ENCODE data around the gene CNTN4.

Gene CNTN4

GRCh38 chr3:3080309-3080708, 981.6 kb downstream of the CNTN4 start:
- no peak for DNase-seq

- no peak for DNase-seq
Observed at GRCh38 chr3:3081381-3082233, 982.9 kb downstream of the CNTN4 start.

- no peak for DNase-seq
Observed at GRCh38 chr3:3082234-3082924, 983.7 kb downstream of the CNTN4 start.

GRCh38 chr3:3084890-3085289, 986.2 kb downstream of the CNTN4 start:
- DNase-seq = no peak

- no peak for DNase-seq
Observed at GRCh38 chr3:3085782-3086181, 987.1 kb downstream of the CNTN4 start.

- DNase-seq = no peak
Observed at GRCh38 chr3:3086239-3086638, 987.6 kb downstream of the CNTN4 start.

GRCh38 chr3:3087279-3087678, 988.6 kb downstream of the CNTN4 start:
- no peak for DNase-seq

GRCh38 chr3:3087716-3088465, 989.2 kb downstream of the CNTN4 start:
- no peak for DNase-seq

- DNase-seq = no peak
Observed at GRCh38 chr3:3089017-3089416, 990.4 kb downstream of the CNTN4 start.

GRCh38 chr3:3097958-3098357, 999.3 kb downstream of the CNTN4 start:
- DNase-seq = no peak

GRCh38 chr3:3101660-3102458, 1003.2 kb downstream of the CNTN4 start:
- DNase-seq = no peak

GRCh38 chr3:3102751-3103150, 1004.1 kb downstream of the CNTN4 start:
- no peak for DNase-seq

GRCh38 chr3:3105246-3105645, 1006.6 kb downstream of the CNTN4 start:
- DNase-seq = no peak

- DNase-seq = no peak
Observed at GRCh38 chr3:3105815-3106214, 1007.1 kb downstream of the CNTN4 start.

- DNase-seq = no peak
Observed at GRCh38 chr3:3107181-3107580, 1008.5 kb downstream of the CNTN4 start.
